HG02759 (cell line): ENCODE results near the gene LHPP.
"Not testable (repeated sequence)": the region's sequence is repeated elsewhere in the genome, so short reads cannot be mapped to it uniquely, and the experiment has no call there.

ENCODE experiments used
- ATAC-seq: cut with Tn5 transposase; IDR thresholded peaks from one replicate; pipeline ENCODE4 v1.9.1; 2021; ENCODE audit warnings: mild to moderate bottlenecking, moderate library complexity; ENCODE audit not compliant: unreplicated experiment

LHPP gene

DNA sequence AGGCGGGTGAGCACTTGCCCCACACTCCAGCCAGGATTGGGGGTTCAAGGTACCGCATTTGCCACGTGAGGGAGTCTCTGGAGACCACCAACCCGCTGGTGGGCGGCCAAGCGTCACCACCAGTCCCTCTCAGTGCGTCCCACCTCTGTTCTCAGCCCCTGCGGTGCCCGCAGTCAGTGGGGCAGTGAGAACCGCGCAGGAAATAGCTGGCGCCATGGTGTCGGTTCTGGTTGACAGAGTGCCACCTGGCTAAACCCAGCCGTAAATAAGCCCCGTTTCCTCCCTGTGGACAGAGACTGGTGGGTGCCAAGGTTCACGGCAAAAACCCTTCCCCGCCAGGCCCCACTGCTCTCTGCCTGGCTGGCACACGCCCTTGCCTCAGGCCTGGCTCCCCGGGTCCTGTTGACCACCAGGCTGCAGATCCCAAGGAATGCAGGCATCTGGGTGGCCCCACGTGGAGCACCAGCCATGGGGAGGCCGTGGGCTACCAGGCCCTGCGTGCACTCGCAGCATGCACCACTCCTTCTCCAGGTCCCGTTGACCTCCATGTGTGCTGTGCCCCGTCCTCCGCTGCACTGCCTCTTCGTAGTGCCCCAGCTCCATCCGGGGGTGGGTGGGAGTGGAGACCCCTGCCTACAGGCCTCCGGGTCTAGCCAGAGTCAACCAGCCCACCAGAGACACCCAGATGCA, 140.0 kb downstream of the LHPP start:
- peak; percentile 73 for ATAC-seq

- ATAC-seq = no peak
Observed at GRCh38 chr10:124602121-124602561, 140.5 kb downstream of the LHPP start.

- ATAC-seq = no peak
Observed at GRCh38 chr10:124602646-124603365, 141.2 kb downstream of the LHPP start.

DNA sequence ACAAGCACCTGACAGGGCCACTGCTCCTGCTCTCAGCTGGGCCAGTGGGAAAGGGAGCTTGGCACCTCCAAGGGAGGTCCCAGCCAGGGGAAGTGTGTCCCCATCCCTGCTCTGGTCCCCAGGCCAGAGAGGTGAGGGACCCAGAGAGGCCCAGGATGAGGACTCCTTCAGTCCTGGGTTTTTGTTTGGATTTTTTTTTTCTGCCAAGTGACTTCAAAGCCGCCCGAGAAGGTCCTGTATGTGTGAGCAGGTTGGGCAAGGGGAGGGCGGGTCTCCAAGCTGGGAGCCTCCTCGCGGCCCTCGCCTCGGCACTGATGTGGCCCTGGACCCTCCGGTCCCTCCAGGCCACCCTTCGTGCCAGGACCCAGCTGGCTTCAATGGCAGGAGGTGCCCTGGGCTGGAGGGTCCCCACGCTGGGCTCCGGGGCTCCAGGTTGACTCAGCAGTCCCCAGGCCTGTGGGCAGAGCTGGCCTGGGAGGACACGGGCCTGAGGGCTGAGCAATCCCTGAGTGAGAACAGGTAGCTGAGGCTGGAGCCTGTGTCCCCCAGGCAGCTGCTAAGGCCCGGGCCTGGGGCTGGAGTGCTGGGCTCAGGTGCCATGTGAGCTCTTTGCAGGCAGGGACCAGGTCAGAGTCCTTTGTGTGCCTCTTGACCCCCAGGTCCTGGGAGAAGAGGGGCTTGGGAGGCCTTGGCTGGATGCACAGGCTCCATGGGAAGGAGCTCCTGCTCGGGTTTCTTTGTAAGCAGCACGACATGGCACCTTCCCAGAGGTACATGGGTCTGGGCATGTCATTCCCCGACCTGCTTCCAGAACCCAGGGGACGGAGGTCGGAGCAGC, 142.0 kb downstream of the LHPP start:
- ATAC-seq = no peak

DNA sequence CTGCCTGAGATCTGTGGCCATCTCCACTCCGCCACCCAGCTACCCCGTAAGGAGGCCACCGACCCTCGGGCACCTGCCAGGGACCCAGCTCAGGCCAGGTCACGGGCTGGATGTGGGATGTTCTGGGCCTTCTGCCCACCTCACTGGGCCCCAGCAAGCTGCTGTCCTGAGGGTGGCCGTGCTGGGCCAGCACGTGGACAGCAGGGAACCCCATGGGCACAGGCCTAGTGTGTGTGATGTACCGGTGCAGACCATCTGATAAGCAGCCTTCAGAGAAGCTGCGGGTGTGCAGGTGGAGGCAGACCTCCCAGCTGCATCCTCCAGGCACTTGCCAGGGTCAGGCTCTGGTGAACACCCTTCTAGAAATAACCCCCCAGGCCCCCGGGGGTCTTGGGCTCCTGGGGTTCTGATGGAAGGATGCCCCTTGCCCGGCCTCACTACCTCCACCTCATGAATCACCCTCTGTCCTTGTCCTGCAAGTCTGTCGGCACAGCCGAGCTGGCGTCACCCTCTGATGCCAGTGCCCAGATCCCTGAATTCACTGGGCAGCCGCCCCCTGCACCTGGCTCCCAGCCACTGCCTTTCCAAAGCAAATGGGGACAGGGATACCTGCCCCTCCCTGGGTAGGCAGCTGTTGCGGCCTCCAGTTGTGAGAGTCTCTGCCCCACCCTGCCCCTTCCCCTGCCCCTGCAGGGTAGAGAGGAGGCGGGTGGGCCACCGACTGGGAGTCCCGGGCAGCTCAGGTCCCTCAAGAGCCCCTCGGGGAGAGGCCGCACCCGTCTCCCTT, 142.8 kb downstream of the LHPP start:
- ATAC-seq = no peak

DNA sequence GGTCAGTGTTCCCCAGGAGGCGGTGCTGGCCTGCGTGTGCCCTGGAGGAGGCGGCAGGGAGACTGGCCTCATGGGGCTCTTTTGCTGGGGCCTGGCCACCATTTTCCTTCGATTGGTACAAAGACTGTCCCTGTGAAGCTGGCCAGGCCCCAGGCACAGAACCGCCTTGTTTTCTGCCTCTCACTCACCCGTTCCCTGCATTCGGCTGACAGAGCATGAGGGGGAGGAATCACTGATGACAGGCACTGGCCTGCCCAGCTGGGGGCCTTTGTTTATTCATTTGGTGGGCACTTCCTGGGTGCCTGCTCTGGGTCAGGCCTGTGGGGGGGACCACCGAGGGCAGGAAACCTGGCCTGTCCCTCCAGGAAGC, 143.4 kb downstream of the LHPP start:
- no peak for ATAC-seq

GRCh38 chr10:124605481-124605855, 143.8 kb downstream of the LHPP start:
- ATAC-seq = no peak

DNA sequence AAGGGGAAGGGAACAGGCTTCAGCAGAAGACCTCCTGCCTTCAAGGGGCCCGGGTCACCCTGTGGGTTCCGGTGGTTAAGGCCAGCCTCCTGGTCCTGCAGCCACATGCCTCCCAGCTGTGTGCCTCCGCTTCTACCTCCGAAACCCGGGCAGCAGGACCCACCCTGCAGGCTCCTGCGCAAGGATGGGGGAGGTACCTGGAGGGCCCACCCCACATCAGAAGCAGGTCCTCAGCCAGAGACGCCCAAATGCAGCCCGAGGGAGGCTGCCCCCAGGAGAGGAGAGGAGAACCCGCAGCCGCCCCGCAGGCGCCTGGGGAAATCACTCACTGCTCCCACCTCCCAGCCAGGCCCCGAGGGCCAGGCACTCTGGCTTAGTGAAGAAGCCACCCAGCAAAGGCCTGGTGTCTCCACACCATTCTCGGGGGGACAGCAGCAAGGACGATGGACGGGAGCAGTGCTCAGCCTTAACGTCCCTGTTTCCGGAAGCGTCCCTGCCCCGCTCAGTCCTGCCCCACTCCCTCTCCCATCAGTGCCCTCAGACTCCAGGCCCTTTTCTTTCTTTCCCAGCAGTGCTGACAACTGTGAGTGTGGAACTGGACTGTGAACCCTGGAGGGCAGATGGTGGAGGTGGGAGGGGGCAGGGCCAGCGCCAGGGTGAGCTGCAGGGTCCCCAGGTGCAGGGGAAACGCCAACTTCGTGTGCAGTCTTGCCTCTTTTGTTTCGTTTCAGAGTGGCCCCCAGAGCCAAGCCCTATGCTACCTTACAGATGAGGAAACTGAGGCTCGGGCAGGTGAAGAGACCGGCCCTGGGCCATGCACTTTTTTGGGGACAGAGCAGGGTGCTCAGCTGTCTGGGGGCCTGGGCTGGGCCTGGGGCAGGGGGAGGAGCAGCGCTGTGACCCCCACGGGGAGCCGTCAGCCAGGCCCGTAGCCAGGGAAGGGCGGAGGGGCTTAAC, 144.5 kb downstream of the LHPP start:
- ATAC-seq = no peak

- ATAC-seq = no peak
Observed at GRCh38 chr10:124606822-124607221, 145.2 kb downstream of the LHPP start.

- ATAC-seq = no peak
Observed at GRCh38 chr10:124607693-124608092, 146.1 kb downstream of the LHPP start.

DNA sequence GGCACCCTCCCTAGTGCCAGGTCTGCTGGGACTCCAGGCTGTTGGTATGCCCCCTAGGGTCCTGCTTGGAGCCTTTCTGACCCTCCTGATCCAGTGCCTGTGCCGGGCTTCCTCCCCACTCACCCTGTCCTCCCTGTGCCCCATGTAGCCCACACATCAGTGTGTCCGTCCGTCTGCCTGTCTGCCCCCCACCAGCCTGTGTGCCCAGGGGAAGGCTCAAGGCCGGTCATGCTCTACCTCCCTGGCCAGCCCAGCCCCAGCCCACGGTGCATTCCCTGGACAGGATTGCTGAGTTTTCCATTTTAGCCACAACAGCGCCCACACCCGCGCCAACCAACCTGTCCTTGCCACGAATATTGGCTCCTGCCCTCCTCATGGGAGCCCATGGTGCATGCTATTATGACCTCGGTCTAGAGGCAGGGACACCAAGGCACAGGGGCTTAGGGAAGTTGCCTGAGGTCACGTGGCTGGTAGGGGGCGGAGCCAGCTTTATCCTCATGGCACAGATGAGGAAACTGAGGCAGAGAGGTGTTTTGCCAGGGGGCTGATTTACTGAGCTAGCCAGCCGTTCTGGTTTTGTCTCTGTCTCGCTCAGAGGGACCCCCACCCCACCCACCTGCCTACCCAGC, 146.6 kb downstream of the LHPP start:
- no peak for ATAC-seq

DNA sequence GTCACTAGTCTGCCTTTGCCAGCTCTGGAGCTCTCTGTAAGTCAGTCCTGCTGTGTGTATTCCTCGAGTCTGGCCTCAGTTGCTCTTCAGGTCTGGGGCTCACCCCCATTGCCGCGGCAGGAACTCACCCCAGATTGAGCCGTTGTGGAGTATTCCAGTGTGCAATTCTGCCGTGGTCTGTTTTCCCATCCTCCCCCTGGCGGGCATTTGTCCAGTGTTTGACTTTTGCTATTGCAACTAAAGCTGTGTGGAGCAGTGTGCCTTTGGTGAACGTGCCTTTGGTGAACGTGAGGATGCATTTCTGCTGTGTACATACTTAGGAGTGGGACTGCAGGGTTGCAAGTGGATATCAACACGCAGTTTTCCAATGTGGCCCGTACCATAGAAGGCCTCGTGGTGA, 148.1 kb downstream of the LHPP start:
- no peak for ATAC-seq

GRCh38 chr10:124610186-124610585, 148.6 kb downstream of the LHPP start:
- not testable (repeated sequence) for ATAC-seq

DNA sequence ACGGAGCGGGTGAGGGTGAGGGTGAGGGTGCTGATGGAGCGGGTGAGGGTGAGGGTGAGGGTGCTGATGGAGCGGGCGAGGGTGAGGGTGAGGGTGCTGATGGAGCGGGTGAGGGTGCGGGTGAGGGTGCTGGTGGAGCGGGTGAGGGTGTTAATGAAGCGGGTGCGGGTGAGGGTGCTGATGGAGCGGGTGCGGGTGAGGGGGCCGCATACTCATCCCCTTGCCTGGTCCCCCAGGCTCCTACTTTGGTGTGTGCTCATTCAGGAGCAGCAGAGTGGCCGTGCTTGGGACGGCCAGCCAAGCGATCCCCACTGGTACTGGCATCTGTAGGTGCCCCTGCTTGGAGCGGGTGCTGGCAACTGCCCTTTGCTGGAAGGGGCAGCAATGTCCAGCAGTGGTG, 149.2 kb downstream of the LHPP start:
- not testable (repeated sequence) for ATAC-seq

- no peak for ATAC-seq
Observed at GRCh38 chr10:124611738-124612137, 150.1 kb downstream of the LHPP start.

DNA sequence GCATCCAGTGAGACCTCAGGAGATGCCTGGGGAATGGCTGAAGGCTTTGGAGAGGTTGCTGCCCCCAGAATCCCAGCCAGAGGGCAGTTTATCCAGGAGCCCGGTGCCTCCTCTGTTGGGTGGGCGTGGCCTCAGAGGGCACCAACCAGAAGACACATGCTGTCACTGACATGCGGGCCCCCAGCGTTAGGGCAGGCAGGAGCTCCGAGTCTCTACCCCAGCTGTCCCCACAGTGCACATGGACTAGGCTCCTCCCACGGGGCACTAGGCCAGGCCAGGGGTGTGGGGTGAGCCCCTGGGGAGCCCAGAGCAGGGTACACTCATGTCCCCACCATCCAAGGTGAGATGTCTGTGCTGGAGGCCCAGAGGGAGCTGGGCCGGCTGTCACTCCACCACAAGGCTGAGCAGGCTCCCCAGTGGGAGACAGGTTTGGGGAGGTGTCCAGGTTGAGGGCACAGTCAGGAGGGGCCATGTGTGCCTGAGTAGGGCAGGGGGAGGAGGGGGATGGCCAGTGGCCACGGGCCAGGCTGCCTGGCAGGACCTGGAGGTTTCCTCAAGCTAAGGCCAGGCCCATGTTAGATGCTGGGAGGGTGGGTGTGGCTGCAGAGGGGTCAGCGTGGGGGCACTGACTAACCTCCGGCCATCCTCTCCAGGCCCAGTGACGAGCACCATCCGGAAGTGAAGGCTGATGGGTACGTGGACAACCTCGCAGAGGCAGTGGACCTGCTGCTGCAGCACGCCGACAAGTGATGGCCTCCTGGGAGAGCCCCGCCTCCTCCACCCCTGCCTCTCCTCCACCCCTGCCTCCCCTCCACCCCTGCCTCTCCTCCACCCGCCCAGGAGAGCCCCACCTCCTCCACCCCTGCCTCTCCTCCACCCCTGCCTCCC, 151.2 kb downstream of the LHPP start:
- ATAC-seq = peak; percentile 39

DNA sequence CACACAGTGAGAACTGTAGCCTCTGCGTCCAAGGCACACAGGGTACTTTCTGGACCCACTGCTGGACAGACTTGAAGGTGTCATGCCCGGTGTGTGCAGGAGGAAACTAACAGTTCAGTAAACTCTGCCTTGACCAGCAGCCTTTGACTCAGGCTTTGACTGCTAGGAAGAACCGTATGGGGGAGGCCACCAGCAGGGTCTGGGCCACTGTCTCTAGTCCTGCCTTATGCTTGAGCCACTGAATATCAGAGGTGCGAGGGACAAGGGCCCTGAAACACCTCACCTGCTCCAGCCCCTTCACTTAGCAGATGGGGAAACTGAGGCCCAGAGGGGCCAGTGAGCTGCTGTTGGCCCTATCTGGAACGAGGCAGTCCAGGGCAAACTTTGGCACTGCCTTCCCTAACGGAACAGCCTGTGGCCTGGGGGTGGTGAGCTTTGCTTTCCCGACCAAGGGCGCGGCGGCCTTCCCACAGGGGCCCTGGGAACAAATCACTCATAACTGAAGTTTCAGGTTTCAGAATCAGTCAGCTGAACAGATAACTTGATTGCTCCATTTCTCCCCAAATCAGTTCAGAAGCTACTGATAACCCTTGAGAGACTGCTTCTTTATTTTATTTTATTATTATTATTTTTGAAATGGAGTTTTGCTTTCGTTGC, 152.5 kb downstream of the LHPP start:
- peak; percentile 51 for ATAC-seq

DNA sequence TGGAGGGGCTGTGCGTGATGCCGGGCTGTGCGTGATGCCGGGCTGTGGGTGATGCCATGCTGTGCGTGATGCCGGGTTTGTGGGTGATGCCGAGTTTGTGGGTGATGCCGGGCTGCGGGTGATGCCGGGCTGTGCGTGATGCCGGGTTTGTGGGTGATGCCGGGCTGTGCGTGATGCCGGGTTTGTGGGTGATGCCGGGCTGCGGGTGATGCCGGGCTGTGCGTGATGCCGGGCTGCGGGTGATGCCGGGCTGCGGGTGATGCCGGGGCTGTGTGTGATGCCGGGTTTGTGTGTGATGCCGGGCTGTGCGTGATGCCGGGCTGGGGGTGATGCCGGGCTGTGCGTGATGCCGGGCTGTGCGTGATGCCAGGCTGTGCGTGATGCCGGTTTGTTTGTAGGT, 153.6 kb downstream of the LHPP start:
- no peak for ATAC-seq
